HG03565 (cell line): ENCODE results near the gene CD36.

ENCODE experiments used
- ATAC-seq: cut with Tn5 transposase; IDR thresholded peaks from one replicate; pipeline ENCODE4 v1.9.1; 2021; ENCODE audit warnings: mild to moderate bottlenecking, moderate library complexity; ENCODE audit not compliant: unreplicated experiment

Gene CD36

GRCh38 chr7:80623503-80624252 lies 14.8 kb upstream of the CD36 start:
- no peak for ATAC-seq

- ATAC-seq: no peak
Measured at GRCh38 chr7:80624763-80625162, 13.7 kb upstream of the CD36 start.

GRCh38 chr7:80629023-80629422 lies 9.4 kb upstream of the CD36 start:
- no peak for ATAC-seq

GRCh38 chr7:80630608-80631405 lies 7.6 kb upstream of the CD36 start:
- no peak for ATAC-seq

GRCh38 chr7:80631421-80631820 lies 7.0 kb upstream of the CD36 start:
- no peak for ATAC-seq

- no peak for ATAC-seq
Measured at GRCh38 chr7:80632139-80632538, 6.3 kb upstream of the CD36 start.

- no peak for ATAC-seq
Measured at GRCh38 chr7:80632819-80633218, 5.6 kb upstream of the CD36 start.

- ATAC-seq: no peak
Measured at GRCh38 chr7:80634505-80634904, 3.9 kb upstream of the CD36 start.

GRCh38 chr7:80635533-80635932 lies 2.9 kb upstream of the CD36 start:
- ATAC-seq: no peak

GRCh38 chr7:80635998-80636397 lies 2.4 kb upstream of the CD36 start:
- ATAC-seq: no peak

GRCh38 chr7:80636709-80637108 lies 1.7 kb upstream of the CD36 start:
- ATAC-seq: no peak

GRCh38 chr7:80637454-80637853 lies 988 bp upstream of the CD36 start:
- ATAC-seq: no peak

- no peak for ATAC-seq
Measured at GRCh38 chr7:80639011-80639410, 569 bp downstream of the CD36 start.

GRCh38 chr7:80640846-80641245 lies 2.4 kb downstream of the CD36 start:
- no peak for ATAC-seq

- no peak for ATAC-seq
Measured at GRCh38 chr7:80641548-80641947, 3.1 kb downstream of the CD36 start.

GRCh38 chr7:80642871-80643270 lies 4.4 kb downstream of the CD36 start:
- ATAC-seq: no peak

- no peak for ATAC-seq
Measured at GRCh38 chr7:80643336-80643915, 5.0 kb downstream of the CD36 start.

- ATAC-seq: no peak
Measured at GRCh38 chr7:80644054-80644453, 5.6 kb downstream of the CD36 start.

GRCh38 chr7:80646083-80646865 lies 7.8 kb downstream of the CD36 start:
- ATAC-seq: no peak

GRCh38 chr7:80647436-80647835 lies 9.0 kb downstream of the CD36 start:
- ATAC-seq: no peak

GRCh38 chr7:80648031-80648600 lies 9.7 kb downstream of the CD36 start:
- no peak for ATAC-seq
